ENCODE results near the gene SLC22A12.

The SLC22A12 gene

DNA sequence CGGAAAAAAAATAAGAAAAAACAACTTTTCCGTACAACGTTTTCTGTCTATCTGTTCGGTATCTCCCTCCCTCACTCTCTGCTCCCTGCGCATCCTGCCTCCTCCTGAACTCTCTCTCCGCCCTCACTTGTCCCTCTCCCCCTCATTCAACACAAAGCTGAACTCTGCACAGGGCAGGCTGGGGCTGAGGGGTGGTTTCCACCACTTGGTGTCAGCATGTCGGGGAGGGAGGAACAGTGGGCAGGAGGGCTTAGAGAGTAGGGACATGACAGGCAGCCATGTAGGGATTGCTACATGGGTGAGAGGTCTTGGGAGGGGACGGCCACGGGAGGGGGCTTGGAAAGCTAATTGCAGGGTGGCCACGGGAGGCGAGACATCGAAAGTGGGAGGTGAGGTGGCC lies 17.6 kb downstream of the SLC22A12 start:
- no peak overlapping the region for H3K27ac ChIP-seq (replicated peaks; ENCODE audit: low read length)
- H4K8ac ChIP-seq (ENCODE audit: low read depth, low read length), result no peak overlapping the region
- no peak overlapping the region for H3K14ac ChIP-seq (ENCODE audit: low read length)
- no peak overlapping the region for H2AFZ ChIP-seq (ENCODE audit: low read length)
- no peak overlapping the region for H2BK5ac ChIP-seq (ENCODE audit: low read length)
- DNase-seq (ENCODE audit: low spot score), result no peak
- no peak overlapping the region for H2BK15ac ChIP-seq (ENCODE audit: low read length)
- H3K4me1 ChIP-seq (ENCODE audit: control insufficient read depth in 2 of 2, insufficient read depth in 1 of 2, low read depth in 1 of 2, low read length in 2 of 2), result peaks cover 6 to 11% of the 10 kb centered on the region in 2 donors
- H2BK12ac ChIP-seq (ENCODE audit: low read length), result peak overlapping the region; percentile 47
- H3K9ac ChIP-seq (ENCODE audit: low read depth, low read length, poor library complexity), result peak overlapping the region; percentile 9
- WGBS, 2 donors (ENCODE audit: extremely low coverage in 2 of 2, insufficient read length in 2 of 2, insufficient replicate concordance in 1 of 2), result no CpG with 5 or more reads among the region's 12 CpGs
- H4K91ac ChIP-seq (ENCODE audit: low read depth, low read length, poor library complexity), result no peak overlapping the region
- H2BK120ac ChIP-seq (ENCODE audit: low read depth, low read length), result no peak overlapping the region
- no peaks in the 10 kb centered on the region for H3K9me3 ChIP-seq (replicated peaks in 1 of 2; ENCODE audit: control insufficient read depth in 2 of 2, insufficient read depth in 1 of 2, low read depth in 1 of 2, low read length in 2 of 2)
- no peak overlapping the region for H3K4ac ChIP-seq (ENCODE audit: low read length)
- peak overlapping the region; percentile 86 for H3K18ac ChIP-seq (ENCODE audit: low read length)
- no peak overlapping the region for H3K23ac ChIP-seq (ENCODE audit: low read depth, low read length, poor library complexity)
- peaks cover 0 to 2% (median 0%) of the 10 kb centered on the region in 3 experiments for H3K27me3 ChIP-seq (ENCODE audit: control insufficient read depth in 3 of 3, insufficient read depth in 3 of 3, low read depth in 1 of 3, low read length in 3 of 3)
- no peaks in the 10 kb centered on the region for H3K79me1 ChIP-seq (ENCODE audit: low read depth, low read length)
- H3K4me2 ChIP-seq (ENCODE audit: insufficient read depth, low read length, poor library complexity, severe bottlenecking), result no peak overlapping the region
- H2AK5ac ChIP-seq (ENCODE audit: low read depth, low read length), result peak overlapping the region; percentile 72
- H3K36me3 ChIP-seq (replicated peaks in 1 of 2; ENCODE audit: control insufficient read depth in 2 of 2, insufficient read depth in 2 of 2, low read length in 2 of 2), result peaks cover 0 to 2% of the 10 kb centered on the region in 2 donors
- H3K4me3 ChIP-seq (ENCODE audit: low read length in 2 of 2), result no peak overlapping the region

DNA sequence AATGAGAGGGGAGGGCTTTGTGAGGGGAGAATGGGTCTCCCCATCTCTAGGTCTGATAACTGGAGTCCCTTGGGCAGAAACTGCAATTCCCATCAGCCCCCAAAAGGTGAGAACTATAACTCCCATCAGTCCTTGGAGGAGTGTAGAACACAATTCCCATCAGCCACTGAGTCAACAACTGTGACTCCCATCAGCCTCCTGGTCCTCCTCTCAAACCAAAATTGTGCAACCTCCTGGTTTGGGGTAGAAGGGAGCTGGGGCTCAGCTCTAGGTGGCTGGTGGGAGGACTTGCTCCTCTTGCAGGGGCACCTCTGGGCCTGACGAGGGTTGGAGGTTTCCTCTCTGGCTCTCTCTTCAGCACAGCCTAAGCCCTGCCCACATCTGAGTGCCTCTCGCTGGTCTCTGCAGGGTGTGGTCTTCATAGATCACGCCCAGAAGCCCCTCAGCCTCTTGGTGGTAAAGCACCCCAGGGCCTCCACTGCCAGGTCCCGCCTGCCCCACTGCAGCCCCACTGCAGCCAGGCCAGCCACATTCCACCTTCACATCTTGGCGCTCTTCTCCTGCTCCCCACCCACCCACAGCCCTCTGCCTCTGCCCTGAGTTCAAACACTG lies 18.5 kb downstream of the SLC22A12 start:
- peak overlapping the region; percentile 15 for H3K4ac ChIP-seq (ENCODE audit: low read length)
- peaks cover 0 to 2% (median 0%) of the 10 kb centered on the region in 3 experiments for H3K27me3 ChIP-seq (ENCODE audit: control insufficient read depth in 3 of 3, insufficient read depth in 3 of 3, low read depth in 1 of 3, low read length in 3 of 3)
- no CpG with 5 or more reads among the region's 5 CpGs for WGBS, 2 donors (ENCODE audit: extremely low coverage in 2 of 2, insufficient read length in 2 of 2, insufficient replicate concordance in 1 of 2)
- H2BK5ac ChIP-seq (ENCODE audit: low read length), result no peak overlapping the region
- DNase-seq (ENCODE audit: low spot score), result no peak
- H3K18ac ChIP-seq (ENCODE audit: low read length), result peak overlapping the region; percentile 48
- no peak overlapping the region for H3K14ac ChIP-seq (ENCODE audit: low read length)
- peaks cover 6 to 17% of the 10 kb centered on the region in 2 donors for H3K4me1 ChIP-seq (ENCODE audit: control insufficient read depth in 2 of 2, insufficient read depth in 1 of 2, low read depth in 1 of 2, low read length in 2 of 2)
- H3K4me3 ChIP-seq (ENCODE audit: low read length in 2 of 2), result no peak overlapping the region
- no peaks in the 10 kb centered on the region for H3K9me3 ChIP-seq (replicated peaks in 1 of 2; ENCODE audit: control insufficient read depth in 2 of 2, insufficient read depth in 1 of 2, low read depth in 1 of 2, low read length in 2 of 2)
- H3K4me2 ChIP-seq (ENCODE audit: insufficient read depth, low read length, poor library complexity, severe bottlenecking), result no peak overlapping the region
- no peak overlapping the region for H2AFZ ChIP-seq (ENCODE audit: low read length)
- H2BK12ac ChIP-seq (ENCODE audit: low read length), result no peak overlapping the region
- H2AK5ac ChIP-seq (ENCODE audit: low read depth, low read length), result no peak overlapping the region
- H3K79me1 ChIP-seq (ENCODE audit: low read depth, low read length), result no peaks in the 10 kb centered on the region
- no peak overlapping the region for H2BK15ac ChIP-seq (ENCODE audit: low read length)
- H3K36me3 ChIP-seq (replicated peaks in 1 of 2; ENCODE audit: control insufficient read depth in 2 of 2, insufficient read depth in 2 of 2, low read length in 2 of 2), result peaks cover 0 to 2% of the 10 kb centered on the region in 2 donors
- no peak overlapping the region for H4K91ac ChIP-seq (ENCODE audit: low read depth, low read length, poor library complexity)
- no peak overlapping the region for H3K23ac ChIP-seq (ENCODE audit: low read depth, low read length, poor library complexity)
- H3K27ac ChIP-seq (replicated peaks; ENCODE audit: low read length), result no peak overlapping the region
- H4K8ac ChIP-seq (ENCODE audit: low read depth, low read length), result no peak overlapping the region
- no peak overlapping the region for H2BK120ac ChIP-seq (ENCODE audit: low read depth, low read length)
- no peak overlapping the region for H3K9ac ChIP-seq (ENCODE audit: low read depth, low read length, poor library complexity)

DNA sequence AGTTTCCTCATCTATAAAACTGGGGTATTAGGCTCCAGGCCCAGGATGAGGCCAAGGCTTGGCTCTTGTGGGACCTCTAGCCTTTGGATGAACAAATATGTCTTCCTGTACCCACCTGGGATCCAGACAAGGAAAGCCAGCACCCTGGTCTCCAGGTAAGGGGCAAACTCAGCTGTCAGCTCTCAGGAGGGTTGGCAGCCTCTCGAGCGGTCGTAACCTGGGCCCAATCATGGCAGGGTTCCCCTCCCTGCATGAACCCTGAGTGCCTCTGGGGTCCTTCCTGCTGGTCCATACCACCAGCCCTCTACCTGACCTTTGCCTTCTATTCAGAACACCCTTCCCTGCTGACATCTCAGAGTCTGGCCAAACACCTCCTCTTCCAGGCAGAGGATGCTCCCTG lies 19.6 kb downstream of the SLC22A12 start:
- Histone ChIP-seq H3K4me2 (ENCODE audit: insufficient read depth, low read length, poor library complexity, severe bottlenecking) (no peak overlapping the region), H3K79me1 (ENCODE audit: low read depth, low read length) (no peaks in the 10 kb centered on the region), H3K4me1 (ENCODE audit: control insufficient read depth in 2 of 2, insufficient read depth in 1 of 2, low read depth in 1 of 2, low read length in 2 of 2) (peaks cover 6 to 14% of the 10 kb centered on the region in 2 donors), H3K4me3 (ENCODE audit: low read length in 2 of 2) (no peak overlapping the region), H3K18ac (ENCODE audit: low read length) (no peak overlapping the region), H3K9ac (ENCODE audit: low read depth, low read length, poor library complexity) (no peak overlapping the region), H3K36me3 (replicated peaks in 1 of 2; ENCODE audit: control insufficient read depth in 2 of 2, insufficient read depth in 2 of 2, low read length in 2 of 2) (peaks cover 2 to 4% of the 10 kb centered on the region in 2 donors), H2BK120ac (ENCODE audit: low read depth, low read length) (no peak overlapping the region), H3K23ac (ENCODE audit: low read depth, low read length, poor library complexity) (peak overlapping the region; percentile 49), H3K14ac (ENCODE audit: low read length) (no peak overlapping the region), H3K27me3 (ENCODE audit: control insufficient read depth in 3 of 3, insufficient read depth in 3 of 3, low read depth in 1 of 3, low read length in 3 of 3) (no peaks in the 10 kb centered on the region), H2BK12ac (ENCODE audit: low read length) (no peak overlapping the region), H2AFZ (ENCODE audit: low read length) (no peak overlapping the region), H3K4ac (ENCODE audit: low read length) (peak overlapping the region; percentile 43), H2AK5ac (ENCODE audit: low read depth, low read length) (no peak overlapping the region), H3K9me3 (replicated peaks in 1 of 2; ENCODE audit: control insufficient read depth in 2 of 2, insufficient read depth in 1 of 2, low read depth in 1 of 2, low read length in 2 of 2) (peaks cover 0 to 2% of the 10 kb centered on the region in 2 donors), H2BK15ac (ENCODE audit: low read length) (no peak overlapping the region), H4K91ac (ENCODE audit: low read depth, low read length, poor library complexity) (no peak overlapping the region), H4K8ac (ENCODE audit: low read depth, low read length) (no peak overlapping the region), H2BK5ac (ENCODE audit: low read length) (no peak overlapping the region), H3K27ac (replicated peaks; ENCODE audit: low read length) (no peak overlapping the region)
- no CpG with 5 or more reads among the region's 3 CpGs for WGBS, 2 donors (ENCODE audit: extremely low coverage in 2 of 2, insufficient read length in 2 of 2, insufficient replicate concordance in 1 of 2)
- no peak for DNase-seq (ENCODE audit: low spot score)

DNA sequence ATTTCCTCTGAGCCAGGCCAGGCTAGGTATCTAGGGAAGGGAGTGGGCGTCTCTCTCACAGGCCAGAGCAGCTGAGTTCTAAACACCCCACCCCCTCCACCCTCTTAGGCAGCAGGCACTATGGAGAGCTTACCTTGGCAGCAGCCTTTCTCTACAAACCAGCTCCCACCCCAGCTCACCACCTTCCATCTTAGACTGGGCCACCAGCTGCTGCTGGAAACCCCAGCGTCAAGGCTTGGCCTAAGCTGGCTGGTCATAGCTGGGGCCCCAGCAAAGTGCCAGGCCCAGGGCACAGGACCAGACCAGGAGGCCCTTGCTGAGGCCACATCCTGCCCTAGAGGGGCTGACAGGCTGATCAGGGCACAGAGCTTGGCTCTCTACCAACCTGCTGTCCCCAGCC lies 20.2 kb downstream of the SLC22A12 start:
- Histone ChIP-seq H3K9me3 (replicated peaks in 1 of 2; ENCODE audit: control insufficient read depth in 2 of 2, insufficient read depth in 1 of 2, low read depth in 1 of 2, low read length in 2 of 2) (peaks cover 0 to 2% of the 10 kb centered on the region in 2 donors), H4K91ac (ENCODE audit: low read depth, low read length, poor library complexity) (no peak overlapping the region), H3K4me3 (ENCODE audit: low read length in 2 of 2) (no peak overlapping the region), H3K23ac (ENCODE audit: low read depth, low read length, poor library complexity) (no peak overlapping the region), H3K79me1 (ENCODE audit: low read depth, low read length) (no peaks in the 10 kb centered on the region), H2AK5ac (ENCODE audit: low read depth, low read length) (no peak overlapping the region), H2BK15ac (ENCODE audit: low read length) (no peak overlapping the region), H3K4me2 (ENCODE audit: insufficient read depth, low read length, poor library complexity, severe bottlenecking) (no peak overlapping the region), H3K9ac (ENCODE audit: low read depth, low read length, poor library complexity) (no peak overlapping the region), H4K8ac (ENCODE audit: low read depth, low read length) (no peak overlapping the region), H3K27ac (replicated peaks; ENCODE audit: low read length) (no peak overlapping the region), H3K36me3 (replicated peaks in 1 of 2; ENCODE audit: control insufficient read depth in 2 of 2, insufficient read depth in 2 of 2, low read length in 2 of 2) (peaks cover 2 to 4% of the 10 kb centered on the region in 2 donors), H2BK12ac (ENCODE audit: low read length) (no peak overlapping the region), H2BK120ac (ENCODE audit: low read depth, low read length) (no peak overlapping the region), H2BK5ac (ENCODE audit: low read length) (no peak overlapping the region), H3K14ac (ENCODE audit: low read length) (no peak overlapping the region), H3K18ac (ENCODE audit: low read length) (peak overlapping the region; percentile 22), H2AFZ (ENCODE audit: low read length) (no peak overlapping the region), H3K4me1 (ENCODE audit: control insufficient read depth in 2 of 2, insufficient read depth in 1 of 2, low read depth in 1 of 2, low read length in 2 of 2) (peaks cover 6 to 12% of the 10 kb centered on the region in 2 donors), H3K27me3 (ENCODE audit: control insufficient read depth in 3 of 3, insufficient read depth in 3 of 3, low read depth in 1 of 3, low read length in 3 of 3) (no peaks in the 10 kb centered on the region), H3K4ac (ENCODE audit: low read length) (no peak overlapping the region)
- no peak for DNase-seq (ENCODE audit: low spot score)
- WGBS, 2 donors (ENCODE audit: extremely low coverage in 2 of 2, insufficient read length in 2 of 2, insufficient replicate concordance in 1 of 2), result no CpG with 5 or more reads among the region's 2 CpGs
